Heart right ventricle (tissue), 16 donors: Measurements from ENCODE around the gene NDUFC2. TPM values are rescaled to one million over a fixed set of nuclear protein-coding genes. Genes with fewer than 3 reads are reported as not detected.
"Not testable (repeated sequence)": the region's sequence is repeated elsewhere in the genome, so short reads cannot be mapped to it uniquely, and the experiment has no call there.

ENCODE experiments used
- ATAC-seq, 8 donors: fragments of 200-7000 bp; cut with Tn5 transposase; one replicate each; pipeline ENCODE4 v1.9.1; 2020; ENCODE audit warnings: mild to moderate bottlenecking in 8 of 8, moderate library complexity in 8 of 8, moderate number of reproducible peaks in 1 of 8
- DNase-seq, 2 donors: peaks; one replicate each; pipeline ENCODE4 v3.0.0-alpha.2; 2020
- H3K27ac ChIP-seq, 10 donors: fragments of 200-600 bp; sonication (generic) in 2 of 10; one replicate each; pipeline versions ENCODE4 v1.5.0 to v1.8.0; 2020 to 2022; ENCODE audit warnings: mild to moderate bottlenecking in 3 of 10
- H3K27me3 ChIP-seq, 7 donors: fragments of 200-600 bp; one replicate each; pipeline ENCODE4 v1.8.0; 2021 to 2022; ENCODE audit warnings: mild to moderate bottlenecking in 2 of 7
- H3K36me3 ChIP-seq, 9 donors: fragments of 200-600 bp; sonication (generic) in 1 of 9; one replicate each; pipeline versions ENCODE4 v1.5.0 to v1.8.0; 2020 to 2022; ENCODE audit warnings: mild to moderate bottlenecking in 2 of 9
- H3K4me1 ChIP-seq, 9 donors: fragments of 200-600 bp; sonication (generic) in 1 of 9; one replicate each; pipeline versions ENCODE4 v1.5.0 to v1.8.0; 2020 to 2022; ENCODE audit warnings: mild to moderate bottlenecking in 4 of 9
- H3K4me3 ChIP-seq, 10 donors: fragments of 200-600 bp; sonication (generic) in 2 of 10; one replicate each; pipeline versions ENCODE4 v1.5.0 to v1.8.0; 2020 to 2022; ENCODE audit warnings: mild to moderate bottlenecking in 7 of 10, moderate library complexity in 2 of 10
- H3K9me3 ChIP-seq, 11 donors: fragments of 200-600 bp in 10 of 11; sonication (generic) in 2 of 11; one replicate each; pipeline versions ENCODE4 v1.5.0 to v1.8.0; 2013 to 2022; ENCODE audit warnings: mild to moderate bottlenecking in 2 of 11, control low read depth in 1 of 11, moderate library complexity in 1 of 11
- WGBS, 2 donors: extraction: QIAGEN DNeasy Blood & Tissue Kit; methylation state at CpG; one replicate each; pipeline ENCODE4 v1.1.7; 2013; ENCODE audit warnings: inconsistent platforms in 1 of 2; 5-methylcytosine and 5-hydroxymethylcytosine counted together
- intact Hi-C, 10 donors: fragments of 100-400 bp; cut with DNase I; formaldehyde crosslinking; loops; one replicate each; pipeline versions ENCODE4 v1.11.1 to v1.14.2; 2022
- polyA plus RNA-seq, 2 donors: library from polyadenylated mRNA; stranded (reverse); fragments of 200-250 nt; gene quantifications; one replicate each; pipeline ENCODE4 v1.2.3, GENCODE V29; 2013
- total RNA-seq, 10 donors: library from RNA; stranded (reverse); fragmentation: NEBNext Ultra II Directional in 3 of 10; extraction: Animal tissue kit (Norgen Biotek cat#: 25700) in 3 of 10; gene quantifications; one replicate each; pipeline versions ENCODE4 v1.2.1 to v1.2.4, GENCODE V29; 2021 to 2023
- TF ChIP-seq, protein P1 (sequence below), 9 donors: fragments of 200-600 bp; sonication (generic) in 2 of 9; IDR thresholded peaks; one replicate each; pipeline versions ENCODE4 v1.5.0 to v1.8.0; 2021 to 2022; ENCODE audit warnings: antibody characterized with exemption in 9 of 9, mild to moderate bottlenecking in 5 of 9, moderate library complexity in 1 of 9
- donor health status: Arrhythmogenic right ventricular cardiomyopathy.
- donor health status: ischemic (EF 13 %, LVEDD 7.1; RV severe dilation, severe dysfunction).
- donor health status: healthy with polysubstance abuse.
- donor health status: DM: no; HTN: yes; CAD: no.
- donor health status: DM: no; HTN: no; CAD: no.
- donor health status: ischemic (EF 25% LVEDD 6.9; RV normal size, moderate dysfunction).
- donor health status: ischemic (EF 25% LVEDD 5.7; RV mildly dilated, moderate dysfunction).
- donor health status: healthy.
- donor health status: DM: yes; HTN: yes; CAD: no.
- donor health status: Ischemic cardiomyopathy.
- donor health status: ischemic (EF 35%, LVEDD 5.7; RV mildly dilated, moderate dysfunction).
- donor health status: nonischemic (EF 11% LVEDD 7.7; RV severe dilation, severe dysfunction).
- donor health status: DM: yes; HTN: yes; CAD: no.
- donor health status: PGD.
- donor health status: ischemic (EF 29% LVEDD 5.4; RV normal size, mild dysfunction).
- donor health status: nonischemic (EF 23%, LVEDD 6.1; RV moderate dilation, normal function).

The NDUFC2 gene
- total and polyA plus RNA-seq, 12 donors = 69.7 to 400 (median 275) TPM

DNA sequence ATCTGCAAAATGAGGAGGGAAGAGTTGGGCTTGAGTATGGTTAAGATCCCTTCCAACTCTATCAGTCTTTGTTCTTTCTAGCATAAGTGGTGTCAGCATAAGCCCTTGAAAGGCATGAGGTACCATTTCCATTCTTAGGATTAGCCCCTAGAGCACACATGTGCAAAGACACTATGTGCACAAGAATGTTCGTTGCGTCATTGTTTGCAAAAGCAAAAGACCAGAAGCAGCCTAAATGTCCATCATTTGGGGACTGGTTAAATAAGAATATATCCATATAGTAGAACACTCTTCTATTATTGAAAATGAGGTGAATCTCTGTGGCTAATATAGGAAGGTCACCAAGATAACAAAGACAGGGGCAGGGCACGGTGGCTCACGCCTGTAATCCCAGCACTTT lies 46.6 kb downstream of the NDUFC2 start:
- WGBS, 2 donors = 49 to 65% methylated on average over 4 of the region's 4 CpGs

DNA sequence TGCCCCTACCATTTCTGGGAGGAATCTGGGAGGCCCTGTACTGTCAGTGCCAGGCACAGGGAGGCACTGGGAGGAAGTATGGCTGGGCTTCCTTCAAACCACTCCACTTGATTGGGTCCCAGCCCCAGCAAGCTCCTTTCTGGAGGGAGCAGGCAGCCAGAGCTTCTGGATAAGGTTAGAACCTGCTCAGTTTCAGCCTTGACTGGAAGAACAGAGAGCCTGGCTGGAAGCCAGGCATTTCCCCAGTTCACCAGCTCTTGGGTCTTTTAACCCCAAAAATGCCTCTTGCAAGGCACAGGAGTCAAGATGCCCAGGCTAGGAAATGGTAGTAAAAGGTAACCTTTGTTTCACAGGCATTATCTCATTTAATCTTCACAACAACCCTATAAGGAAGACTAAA lies 47.6 kb downstream of the NDUFC2 start:
- Histone ChIP-seq H3K36me3 (no peaks in the 10 kb centered on the region), H3K4me1 (peaks cover 0 to 15% (median 10%) of the 10 kb centered on the region in 9 donors), H3K4me3 (no peak overlapping the region), H3K27ac (no peak overlapping the region), H3K9me3 (no peaks in the 10 kb centered on the region), H3K27me3 (no peaks in the 10 kb centered on the region)
- intact Hi-C loops = loop anchor here in 1 of 10 donors (10.0 kb wide), 1 partner anchor 63 kb away; no protein-coding TSS in a partner anchor
- no peak for ATAC-seq
- TF ChIP-seq, protein P1, sequence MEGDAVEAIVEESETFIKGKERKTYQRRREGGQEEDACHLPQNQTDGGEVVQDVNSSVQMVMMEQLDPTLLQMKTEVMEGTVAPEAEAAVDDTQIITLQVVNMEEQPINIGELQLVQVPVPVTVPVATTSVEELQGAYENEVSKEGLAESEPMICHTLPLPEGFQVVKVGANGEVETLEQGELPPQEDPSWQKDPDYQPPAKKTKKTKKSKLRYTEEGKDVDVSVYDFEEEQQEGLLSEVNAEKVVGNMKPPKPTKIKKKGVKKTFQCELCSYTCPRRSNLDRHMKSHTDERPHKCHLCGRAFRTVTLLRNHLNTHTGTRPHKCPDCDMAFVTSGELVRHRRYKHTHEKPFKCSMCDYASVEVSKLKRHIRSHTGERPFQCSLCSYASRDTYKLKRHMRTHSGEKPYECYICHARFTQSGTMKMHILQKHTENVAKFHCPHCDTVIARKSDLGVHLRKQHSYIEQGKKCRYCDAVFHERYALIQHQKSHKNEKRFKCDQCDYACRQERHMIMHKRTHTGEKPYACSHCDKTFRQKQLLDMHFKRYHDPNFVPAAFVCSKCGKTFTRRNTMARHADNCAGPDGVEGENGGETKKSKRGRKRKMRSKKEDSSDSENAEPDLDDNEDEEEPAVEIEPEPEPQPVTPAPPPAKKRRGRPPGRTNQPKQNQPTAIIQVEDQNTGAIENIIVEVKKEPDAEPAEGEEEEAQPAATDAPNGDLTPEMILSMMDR (IDR thresholded peaks at IDR 0.05) = no peak
- DNase-seq = no peak

More for the DNA sequence above, 46.6 kb downstream of the NDUFC2 start:
- H3K27me3 ChIP-seq = no peaks in the 10 kb centered on the region
- no peaks in the 10 kb centered on the region for H3K9me3 ChIP-seq
- H3K4me1 ChIP-seq = peaks cover 0 to 15% (median 10%) of the 10 kb centered on the region in 9 donors
- intact Hi-C loops = loop anchor here in 1 of 10 donors (10.0 kb wide), 1 partner anchor 62 kb away; no protein-coding TSS in a partner anchor
- H3K4me3 ChIP-seq = no peak overlapping the region
- no peak for DNase-seq
- no peaks in the 10 kb centered on the region for H3K36me3 ChIP-seq
- no peak overlapping the region for H3K27ac ChIP-seq
- ATAC-seq = no peak
- TF ChIP-seq, protein P1 (IDR thresholded peaks at IDR 0.05) = no peak

GRCh38 chr11:78031629-78032028 lies 48.0 kb downstream of the NDUFC2 start:
- no peaks in the 10 kb centered on the region for H3K36me3 ChIP-seq
- no peak for ATAC-seq
- 95 to 98% methylated on average over 3 of the region's 3 CpGs for WGBS, 2 donors
- H3K27ac ChIP-seq = no peak overlapping the region
- H3K9me3 ChIP-seq = no peaks in the 10 kb centered on the region
- H3K4me1 ChIP-seq = peaks cover 0 to 15% (median 10%) of the 10 kb centered on the region in 9 donors
- TF ChIP-seq, protein P1 (IDR thresholded peaks at IDR 0.05) = no peak
- no peaks in the 10 kb centered on the region for H3K27me3 ChIP-seq
- intact Hi-C loops = loop anchor here in 1 of 10 donors (10.0 kb wide), 1 partner anchor 63 kb away; no protein-coding TSS in a partner anchor
- H3K4me3 ChIP-seq = no peak overlapping the region
- no peak for DNase-seq

DNA sequence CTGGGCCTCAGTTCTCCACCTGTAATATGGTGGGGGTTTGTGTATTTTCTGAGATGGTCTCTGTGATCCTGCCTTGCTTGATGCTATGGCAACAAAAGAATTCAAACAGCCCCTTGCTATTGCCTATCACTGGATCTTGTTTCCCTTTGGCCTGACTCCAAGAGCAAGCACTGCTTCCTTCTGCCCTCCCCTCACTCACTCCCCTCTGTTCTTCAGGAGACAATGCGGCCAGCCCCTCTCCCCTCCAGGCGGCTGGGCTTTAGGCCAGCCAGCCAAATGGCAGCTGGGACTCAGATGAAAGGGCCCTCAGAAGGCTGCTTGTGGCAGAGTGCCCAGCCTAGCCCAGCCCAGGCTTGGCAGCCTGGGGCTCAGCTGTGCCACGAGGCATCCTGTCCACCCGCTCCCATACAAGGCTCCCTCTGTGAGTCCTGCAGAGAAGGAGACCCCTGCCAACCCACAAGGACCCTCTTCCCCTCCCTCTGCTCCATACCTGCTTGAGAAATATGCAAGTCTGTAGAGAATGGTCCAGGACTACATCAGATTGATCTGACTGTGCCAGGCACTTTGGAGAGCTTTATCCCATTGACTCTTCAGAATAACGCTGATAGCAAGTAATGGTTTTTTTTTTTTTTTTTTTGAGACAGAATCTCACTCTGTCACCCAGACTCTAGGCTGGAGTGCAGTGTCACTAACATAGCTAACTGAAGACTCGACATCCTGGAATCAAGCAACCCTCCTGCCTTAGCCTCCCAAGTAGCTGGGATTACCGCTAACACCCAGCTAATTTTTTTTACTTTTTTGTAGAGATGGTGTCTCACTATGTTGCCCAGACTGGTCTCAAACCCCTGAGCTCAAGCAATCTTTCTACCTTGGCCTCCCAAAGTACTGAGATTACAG lies 49.0 kb downstream of the NDUFC2 start:
- WGBS, 2 donors = 23 to 24% methylated on average over 7 of the region's 7 CpGs
- intact Hi-C loops = loop anchor here in 1 of 10 donors (10.0 kb wide), 1 partner anchor 64 kb away; no protein-coding TSS in a partner anchor
- ATAC-seq (peak; percentile 80 to 97 (median 94)), DNase-seq (peak; percentile 52 to 71)
- H3K4me1 ChIP-seq = peaks cover 0 to 15% (median 10%) of the 10 kb centered on the region in 9 donors
- no peak overlapping the region for H3K27ac ChIP-seq
- H3K4me3 ChIP-seq = no peak overlapping the region
- TF ChIP-seq, protein P1 (IDR thresholded peaks at IDR 0.05) = no peak
- no peaks in the 10 kb centered on the region for H3K36me3 ChIP-seq
- no peaks in the 10 kb centered on the region for H3K27me3 ChIP-seq
- no peaks in the 10 kb centered on the region for H3K9me3 ChIP-seq

DNA sequence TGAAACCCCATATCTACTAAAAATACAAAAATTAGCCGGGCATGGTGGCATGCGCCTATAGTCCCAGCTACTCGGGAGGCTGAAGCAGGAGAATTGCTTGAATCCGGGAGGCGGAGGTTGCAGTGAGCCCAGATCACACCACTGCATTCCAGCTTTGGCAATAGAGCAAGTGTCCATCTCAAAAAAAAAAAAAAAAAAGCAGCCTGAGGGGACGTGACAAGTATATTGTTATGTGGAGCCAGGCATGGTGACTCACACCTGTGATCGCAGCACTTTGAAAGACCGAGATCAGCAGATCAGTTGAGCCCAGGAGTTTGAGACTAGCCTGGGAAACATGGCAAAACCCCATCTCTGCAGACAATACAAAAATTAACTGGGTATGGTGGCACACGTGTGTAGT lies 51.2 kb downstream of the NDUFC2 start:
- H3K27ac ChIP-seq, H3K27me3 ChIP-seq, DNase-seq, H3K36me3 ChIP-seq, H3K4me3 ChIP-seq, ATAC-seq, intact Hi-C loops, H3K9me3 ChIP-seq: not testable (repeated sequence)
- 90 to 91% methylated on average over 9 of the region's 9 CpGs for WGBS, 2 donors
- peaks cover 0 to 16% (median 10%) of the 10 kb centered on the region in 9 donors for H3K4me1 ChIP-seq
